Activated CD8-positive, alpha-beta T cell treated with anti-CD3 and anti-CD28 coated beads, Interleukin-2, amount 10 ng/mL, durations not matched to agents 7 days and 5 days (primary cell): ENCODE results near the gene HOXD8. TPM values are rescaled to one million over a fixed set of nuclear protein-coding genes. Genes with fewer than 3 reads are reported as not detected.

Experiments used
- ATAC-seq: fragments of 150-1000 bp; cut with Tn5 transposase; one replicate; pipeline ENCODE4 v1.10.0; 2021; ENCODE audit warnings: moderate library complexity
- CTCF ChIA-PET: fragments of 350-600 bp; sonication (Branson Sonifier 250); formaldehyde crosslinking; loops from one replicate; lab custom pipeline; 2021; ENCODE audit warnings: antibody characterized with exemption; lab: Charles Lee
- POLR2A ChIA-PET: fragments of 350-600 bp; sonication (Branson Sonifier 250); formaldehyde crosslinking; loops from one replicate; lab custom pipeline; 2021; ENCODE audit warnings: antibody characterized with exemption; lab: Charles Lee
- DNase-seq: peaks from one replicate; pipeline ENCODE4 v3.0.0-alpha.2; 2020
- H3K27ac Mint-ChIP-seq: one replicate; pipeline ENCODE4 v1.8.0; 2021; ENCODE audit warnings: mild to moderate bottlenecking, mixed read lengths
- H3K27me3 Mint-ChIP-seq: one replicate; pipeline ENCODE4 v1.8.0; 2021; ENCODE audit warnings: low read depth, mixed read lengths
- H3K36me3 Mint-ChIP-seq: one replicate; pipeline ENCODE4 v1.8.0; 2021; ENCODE audit warnings: low read depth, mixed read lengths
- H3K4me1 Mint-ChIP-seq: one replicate; pipeline ENCODE4 v1.8.0; 2021; ENCODE audit warnings: low read depth, mixed read lengths
- H3K4me3 Mint-ChIP-seq: one replicate; pipeline ENCODE4 v1.8.0; 2021; ENCODE audit warnings: mild to moderate bottlenecking, mixed read lengths
- H3K9me3 Mint-ChIP-seq: one replicate; pipeline ENCODE4 v1.8.0; 2022; ENCODE audit warnings: mixed read lengths; ENCODE audit not compliant: insufficient read depth
- total RNA-seq, 2 experiments: library from RNA; stranded (reverse); gene quantifications; one replicate each; pipeline ENCODE4 v1.2.3, GENCODE V29; 2021

The HOXD8 gene
- total RNA-seq, 2 experiments from 2014 or later = not detected

DNA sequence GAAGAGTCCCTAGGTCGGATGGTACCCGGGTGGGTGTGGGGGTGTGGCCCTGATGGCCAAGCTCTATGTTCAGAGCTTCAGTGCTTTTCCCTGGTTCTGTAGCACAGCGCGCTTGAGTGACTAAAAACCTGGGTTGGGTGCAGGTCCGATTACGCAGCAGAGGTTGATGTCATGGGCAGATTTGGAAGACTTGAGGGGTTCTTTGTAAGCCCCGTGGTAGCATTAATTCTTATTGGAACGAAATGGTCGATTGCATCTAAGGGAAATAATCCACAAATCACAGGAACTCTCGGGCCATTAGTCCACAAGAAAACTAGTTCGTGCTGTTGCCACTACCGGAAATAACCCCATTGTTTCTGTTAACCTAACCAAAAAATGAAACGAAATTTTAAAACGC lies 9.0 kb downstream of the HOXD8 start:
- CTCF ChIA-PET = interaction anchor here (0.8 to 4.6 kb wide), 10 partner anchors 8 to 1010 kb away, joined by 3 to 89 read pairs (median 10); no protein-coding TSS in a partner anchor
- Mint-ChIP-seq H3K4me1 (peaks cover 31% of the 10 kb centered on the region), H3K4me3 (peak overlapping the region; percentile 9), H3K27me3 (peaks cover 72% of the 10 kb centered on the region), H3K36me3 (peaks cover 6% of the 10 kb centered on the region), H3K27ac (no peak overlapping the region), H3K9me3 (no peaks in the 10 kb centered on the region)
- DNase-seq (no peak), ATAC-seq (no peak)
- POLR2A ChIA-PET = no interaction called here

DNA sequence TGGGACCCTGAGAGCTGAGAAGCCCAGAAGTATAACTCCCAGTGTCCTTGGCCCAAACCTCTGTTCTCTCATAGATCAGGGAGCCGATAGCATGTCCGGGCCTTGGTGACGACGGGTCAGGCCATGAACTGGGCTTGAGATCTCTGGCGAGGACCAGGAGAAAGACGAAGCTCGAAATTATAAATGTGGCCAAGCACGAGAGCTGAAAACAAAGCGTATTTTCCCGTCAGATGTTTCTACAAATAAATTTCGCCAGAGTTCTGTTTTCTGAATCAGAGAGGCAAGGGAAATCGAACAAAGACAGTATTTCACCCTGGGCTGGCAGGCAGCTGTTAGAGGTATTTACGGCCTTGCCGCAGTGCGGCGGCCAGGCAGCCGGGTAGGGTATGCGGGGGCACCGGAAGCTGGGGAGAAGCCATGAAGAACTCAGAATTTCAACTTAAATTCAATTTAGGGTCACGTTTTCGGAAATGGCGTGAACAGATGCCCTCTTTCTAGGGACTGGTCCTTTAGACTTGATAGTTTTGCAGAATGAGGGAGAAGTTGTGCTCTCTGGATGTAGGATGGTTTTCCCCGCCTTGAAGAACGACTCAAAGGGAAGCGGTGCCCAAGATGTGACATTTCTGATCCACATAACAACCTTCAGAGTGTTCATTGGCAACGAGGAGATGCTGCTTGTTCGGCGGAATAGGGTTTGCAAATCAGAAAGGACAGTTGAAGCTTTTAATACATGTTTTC lies 9.6 kb downstream of the HOXD8 start:
- Mint-ChIP-seq H3K27ac (no peak overlapping the region), H3K4me1 (peaks cover 31% of the 10 kb centered on the region), H3K9me3 (no peaks in the 10 kb centered on the region), H3K36me3 (peaks cover 6% of the 10 kb centered on the region), H3K27me3 (peaks cover 72% of the 10 kb centered on the region), H3K4me3 (peak overlapping the region; percentile 9)
- DNase-seq = no peak
- CTCF ChIA-PET = interaction anchor here (0.8 to 4.6 kb wide), 12 partner anchors 9 to 1010 kb away, joined by 3 to 89 read pairs (median 6); no protein-coding TSS in a partner anchor
- ATAC-seq = no peak
- POLR2A ChIA-PET = no interaction called here

GRCh38 chr2:176139661-176140512 lies 10.4 kb downstream of the HOXD8 start:
- ATAC-seq (no peak), DNase-seq (no peak)
- peaks cover 6% of the 10 kb centered on the region for H3K36me3 Mint-ChIP-seq
- POLR2A ChIA-PET = no interaction called here
- peaks cover 31% of the 10 kb centered on the region for H3K4me1 Mint-ChIP-seq
- no peak overlapping the region for H3K4me3 Mint-ChIP-seq
- peaks cover 70% of the 10 kb centered on the region for H3K27me3 Mint-ChIP-seq
- H3K27ac Mint-ChIP-seq = no peak overlapping the region
- H3K9me3 Mint-ChIP-seq = no peaks in the 10 kb centered on the region
- CTCF ChIA-PET = interaction anchor here (0.6 to 4.6 kb wide), 34 partner anchors 8 to 1016 kb away, joined by 3 to 89 read pairs (median 4); no protein-coding TSS in a partner anchor

DNA sequence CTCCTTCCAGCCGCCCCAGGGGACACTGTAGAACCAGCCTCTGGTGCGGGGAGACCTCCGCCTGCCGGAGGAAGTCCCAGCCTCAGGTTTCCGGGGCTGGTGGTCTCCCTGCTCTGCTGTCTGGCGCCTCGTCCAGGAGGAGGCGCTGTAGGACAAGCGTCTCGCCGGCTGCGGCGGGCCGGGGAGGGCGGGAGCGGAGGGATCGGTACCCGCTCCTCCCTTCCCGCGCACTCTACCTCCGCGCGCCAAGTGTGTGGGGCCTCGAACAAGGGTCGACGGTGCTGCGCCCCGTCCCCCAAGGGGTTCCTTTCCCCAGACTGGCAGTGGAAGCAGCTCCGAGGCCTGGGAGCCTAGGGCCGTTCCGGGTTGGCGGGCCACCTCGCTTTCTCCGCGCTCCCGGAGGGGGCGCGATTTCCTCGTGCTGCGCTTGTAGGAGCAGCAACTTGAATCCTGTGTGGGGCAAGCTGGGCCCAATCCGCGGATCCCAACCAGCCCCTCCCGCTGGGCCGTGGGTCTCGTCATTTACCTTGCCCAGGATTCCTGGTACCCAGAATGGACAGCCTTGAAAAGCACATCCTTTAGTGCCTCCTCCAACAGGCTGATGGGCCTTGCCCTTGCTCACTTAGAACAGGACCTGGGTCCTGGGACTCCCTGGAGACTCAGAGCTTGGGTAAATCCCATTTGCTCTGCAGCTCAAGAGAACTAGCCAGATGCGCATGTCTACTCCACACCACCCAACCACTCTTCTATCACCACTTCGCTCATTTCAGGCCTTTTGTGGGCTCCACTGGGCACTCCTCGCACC lies 11.2 kb downstream of the HOXD8 start:
- Mint-ChIP-seq H3K4me3 (peak overlapping the region; percentile 6), H3K27ac (no peak overlapping the region), H3K4me1 (peaks cover 29% of the 10 kb centered on the region)

DNA sequence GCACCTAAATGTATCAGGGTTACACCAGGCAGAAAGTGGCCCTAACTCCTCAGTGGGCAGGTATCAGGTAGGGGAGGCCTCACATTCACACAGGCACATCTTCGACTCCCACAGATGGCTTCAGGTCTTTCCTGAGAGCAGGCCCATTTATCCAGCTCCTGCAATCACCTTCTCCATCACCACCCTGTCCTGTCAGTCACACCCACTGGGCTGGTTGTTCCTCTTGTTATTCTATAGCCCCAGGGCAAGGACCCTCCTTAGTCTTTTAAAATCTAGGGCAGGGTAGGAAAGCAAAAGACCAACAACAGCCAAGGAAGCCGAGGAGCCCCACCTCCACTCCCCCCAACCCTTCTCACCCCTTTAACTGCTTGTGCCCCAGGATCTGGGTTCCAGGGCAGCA lies 12.8 kb downstream of the HOXD8 start:
- H3K4me1 Mint-ChIP-seq = peaks cover 20% of the 10 kb centered on the region
- H3K36me3 Mint-ChIP-seq = peaks cover 4% of the 10 kb centered on the region
- peaks cover 70% of the 10 kb centered on the region for H3K27me3 Mint-ChIP-seq
- POLR2A ChIA-PET = no interaction called here
- ATAC-seq (no peak), DNase-seq (no peak)
- no peak overlapping the region for H3K27ac Mint-ChIP-seq
- CTCF ChIA-PET = interaction anchor here (1.4 to 4.6 kb wide), 3 partner anchors 15 to 412 kb away, joined by 6 to 22 read pairs (median 20); no protein-coding TSS in a partner anchor
- H3K9me3 Mint-ChIP-seq = no peaks in the 10 kb centered on the region
- H3K4me3 Mint-ChIP-seq = no peak overlapping the region

More for the DNA sequence above, 11.2 kb downstream of the HOXD8 start:
- POLR2A ChIA-PET = no interaction called here
- Mint-ChIP-seq H3K9me3 (no peaks in the 10 kb centered on the region), H3K36me3 (peaks cover 4% of the 10 kb centered on the region), H3K27me3 (peaks cover 69% of the 10 kb centered on the region)
- ATAC-seq (peak; percentile 93), DNase-seq (peak; percentile 79)
- CTCF ChIA-PET = interaction anchor here (0.6 to 4.6 kb wide), 36 partner anchors 9 to 1015 kb away, joined by 3 to 89 read pairs (median 4); partner anchors contain the start of gene HOXD4

DNA sequence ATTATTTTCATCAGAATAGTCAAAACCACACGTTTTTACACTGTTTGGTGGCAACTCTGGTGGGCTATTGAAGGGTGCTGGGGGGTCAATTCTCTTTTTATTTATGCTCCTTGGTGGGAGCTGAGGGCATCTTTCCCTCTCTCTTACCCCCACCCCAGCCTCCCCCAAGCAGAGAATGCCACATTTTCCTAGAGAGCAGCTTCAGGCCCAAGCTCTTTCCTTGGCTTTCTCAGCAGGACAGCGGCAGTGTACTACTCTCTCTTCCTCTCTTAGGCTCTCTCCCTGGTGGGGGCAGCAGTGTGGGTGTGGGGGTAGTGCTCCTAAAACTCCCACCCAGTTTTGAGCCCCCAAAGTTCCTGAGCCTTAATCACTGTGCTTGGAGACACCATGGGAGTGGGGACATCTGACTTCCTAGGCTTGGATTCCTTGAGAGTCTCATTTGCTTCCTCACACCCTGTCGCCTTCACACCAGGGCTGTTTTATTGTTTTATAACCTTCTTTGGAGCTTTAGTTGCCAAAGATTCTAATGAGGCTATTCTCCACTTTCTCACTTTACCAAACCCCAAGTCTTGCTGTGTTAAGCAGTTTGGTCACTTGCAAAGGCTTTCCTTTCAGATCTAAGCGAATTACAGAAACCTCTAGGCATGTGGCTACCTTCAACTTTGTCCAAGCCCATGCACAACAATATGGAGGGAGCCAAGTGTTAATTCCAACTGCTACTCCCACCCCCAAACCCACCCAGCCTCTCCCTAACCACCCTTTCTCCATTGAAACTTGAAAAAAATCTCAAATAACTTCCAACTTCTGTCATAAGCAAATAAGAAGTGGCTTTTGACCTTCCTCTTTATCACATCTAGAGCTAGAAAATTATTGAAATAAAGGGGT lies 15.8 kb downstream of the HOXD8 start:
- H3K4me3 Mint-ChIP-seq = no peak overlapping the region
- ChIA-PET CTCF (interaction anchor here (1.2 to 3.4 kb wide), 6 partner anchors 19 to 1003 kb away, joined by 4 to 20 read pairs (median 5); no protein-coding TSS in a partner anchor), POLR2A (no interaction called here)
- no peak overlapping the region for H3K27ac Mint-ChIP-seq
- ATAC-seq (no peak), DNase-seq (no peak)
- peaks cover 6% of the 10 kb centered on the region for H3K4me1 Mint-ChIP-seq
- no peaks in the 10 kb centered on the region for H3K9me3 Mint-ChIP-seq
- H3K27me3 Mint-ChIP-seq = peaks cover 72% of the 10 kb centered on the region
- H3K36me3 Mint-ChIP-seq = no peaks in the 10 kb centered on the region

DNA sequence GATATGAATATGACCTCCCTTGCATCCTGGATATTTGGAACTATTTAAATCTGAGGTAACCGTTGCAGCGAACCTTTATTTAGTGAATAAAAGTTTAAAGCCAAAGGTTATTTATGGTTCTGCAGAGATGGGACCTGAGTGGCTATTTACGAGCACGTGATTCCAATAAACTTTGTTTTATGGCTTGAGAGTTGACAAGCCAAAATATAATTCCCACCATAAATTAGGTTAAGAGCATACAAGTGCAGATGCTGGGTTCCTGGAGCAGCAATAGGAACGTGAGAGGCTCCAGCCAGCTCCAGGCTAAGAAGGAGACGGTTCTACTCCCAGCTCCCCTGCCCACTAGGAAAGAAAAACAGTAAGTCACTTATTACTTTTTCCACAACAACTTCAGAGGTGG lies 16.6 kb downstream of the HOXD8 start:
- Mint-ChIP-seq H3K27ac (no peak overlapping the region), H3K36me3 (no peaks in the 10 kb centered on the region), H3K4me3 (no peak overlapping the region), H3K4me1 (peaks cover 2% of the 10 kb centered on the region), H3K27me3 (peaks cover 78% of the 10 kb centered on the region), H3K9me3 (no peaks in the 10 kb centered on the region)
- DNase-seq = no peak
- ChIA-PET POLR2A (no interaction called here), CTCF (interaction anchor here (0.8 to 1.4 kb wide), 4 partner anchors 9 to 506 kb away, joined by 3 to 4 read pairs (median 4); no protein-coding TSS in a partner anchor)
- no peak for ATAC-seq

- H3K27me3 Mint-ChIP-seq = peaks cover 79% of the 10 kb centered on the region
- no peak overlapping the region for H3K4me3 Mint-ChIP-seq
- no peaks in the 10 kb centered on the region for H3K36me3 Mint-ChIP-seq
- H3K27ac Mint-ChIP-seq = no peak overlapping the region
- ChIA-PET POLR2A (no interaction called here), CTCF (interaction anchor here (0.8 to 1.4 kb wide), 4 partner anchors 8 to 506 kb away, joined by 3 to 4 read pairs (median 4); no protein-coding TSS in a partner anchor)
- H3K4me1 Mint-ChIP-seq = no peaks in the 10 kb centered on the region
- H3K9me3 Mint-ChIP-seq = no peaks in the 10 kb centered on the region
- DNase-seq = no peak
- no peak for ATAC-seq
These were observed 17.1 kb downstream of the HOXD8 start for GRCh38 chr2:176146645-176147044.

DNA sequence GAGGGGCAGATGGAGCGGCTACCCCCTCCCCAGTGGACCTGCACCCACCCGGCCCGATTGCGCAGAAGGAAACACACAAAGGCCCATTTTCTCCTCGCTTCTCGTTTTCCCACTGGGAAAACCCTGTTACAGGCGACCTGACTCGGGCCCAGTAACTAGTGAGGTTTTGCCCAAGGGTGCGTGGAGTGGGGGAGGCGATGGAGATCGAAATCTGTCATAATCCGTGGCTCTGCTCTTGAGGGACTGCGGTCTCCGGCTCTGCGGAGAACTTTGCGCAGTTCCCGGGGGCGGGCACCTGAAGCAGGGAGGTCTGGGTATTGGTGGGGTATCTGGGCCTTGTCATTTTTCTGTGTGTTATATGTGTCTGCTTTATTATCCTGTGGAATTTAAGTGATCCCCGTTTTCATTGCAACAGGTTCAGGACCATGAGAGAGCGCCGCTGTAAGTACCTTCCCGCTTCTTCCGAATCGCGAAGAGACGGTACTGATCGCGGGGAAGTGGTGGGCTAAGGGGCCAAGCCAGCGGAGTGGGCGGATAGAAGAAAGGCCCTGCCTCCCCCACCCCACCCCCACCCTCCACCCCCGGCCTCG lies 17.8 kb downstream of the HOXD8 start:
- no peak for DNase-seq
- Mint-ChIP-seq H3K27me3 (peaks cover 76% of the 10 kb centered on the region), H3K4me3 (no peak overlapping the region), H3K4me1 (no peaks in the 10 kb centered on the region), H3K27ac (no peak overlapping the region), H3K9me3 (no peaks in the 10 kb centered on the region), H3K36me3 (no peaks in the 10 kb centered on the region)
- ATAC-seq = no peak
- CTCF ChIA-PET = interaction anchor here (1.3 to 1.4 kb wide), 2 partner anchors 7 to 308 kb away, joined by 3 to 4 read pairs; no protein-coding TSS in a partner anchor
- POLR2A ChIA-PET = interaction anchor here (0.6 kb wide), 1 partner anchor 50 kb away, joined by 3 read pairs; no protein-coding TSS in a partner anchor
